HCT116 (cell line): ENCODE results near the gene SEC14L1. TPM values are rescaled to one million over a fixed set of nuclear protein-coding genes. Genes with fewer than 3 reads are reported as not detected.

Source experiments
- ATAC-seq: fragments of 200-7000 bp; cut with Tn5 transposase; 2 replicates; pipeline ENCODE4 v1.9.1; 2020; ENCODE audit warnings: mild to moderate bottlenecking, moderate library complexity
- BruUV-seq: library from RNA; stranded (reverse); fragments of 400-500 nt; replicated peaks from 2 replicates; lab custom pipeline; 2021; lab: Mats Ljungman, UMichigan
- CTCF ChIA-PET: fragments of 300-600 bp; sonication (Branson Sonifier 250); formaldehyde crosslinking; loops from one replicate; lab custom pipeline; 2021; ENCODE audit warnings: antibody characterized with exemption; lab: Charles Lee
- POLR2A ChIA-PET: fragments of 300-600, 350-600 bp; sonication (Branson Sonifier 250); formaldehyde crosslinking; loops from one replicate; lab custom pipeline; 2021; ENCODE audit warnings: antibody characterized with exemption; lab: Charles Lee
- RAD21 ChIA-PET, 2 experiments: fragments of 300-600 bp; sonication (Branson Sonifier 250); formaldehyde crosslinking; loops; one replicate each; lab custom pipeline; 2023; ENCODE audit warnings: low total read pairs in 2 of 2; ENCODE audit not compliant: uncharacterized antibody in 2 of 2, unreplicated experiment in 2 of 2, low non-redundant PET in 1 of 2; lab: Charles Lee
- DNase-seq: peaks from one replicate; pipeline ENCODE4 v3.0.0-alpha.2; 2010; ENCODE audit warnings: low read depth, low spot score
- H2AFZ ChIP-seq: fragments of 200-600 bp; shearing (Covaris generic), sonication (generic); 2 replicates; pipeline ENCODE4 v1.6.1; 2017; ENCODE audit warnings: low read depth, mixed run types, mixed read lengths, antibody characterized with exemption, low read length; ENCODE audit not compliant: poor library complexity, severe bottlenecking
- H3K27ac ChIP-seq: 2 replicates; pipeline ENCODE4 v1.5.1; 2012; ENCODE audit warnings: low read depth, low read length
- H3K27me3 ChIP-seq: fragments of 200-600 bp; sonication (generic); 2 replicates; pipeline ENCODE4 v1.6.1; 2016; ENCODE audit warnings: mixed run types, low read length, mixed read lengths; ENCODE audit not compliant: insufficient read depth
- H3K36me3 ChIP-seq, 2 experiments: fragments of 200-500 bp in 1 of 2; fragments of 200-600 bp in 1 of 2; sonication (Bioruptor generic) in 1 of 2; sonication (generic) in 1 of 2; 2 replicates each; pipeline versions ENCODE4 v1.5.1 to v1.6.1; 2014 to 2016; ENCODE audit warnings: low read length in 2 of 2, inconsistent platforms in 1 of 2, mixed read lengths in 1 of 2, mixed run types in 1 of 2; ENCODE audit not compliant: insufficient read depth in 2 of 2, control insufficient read depth in 1 of 2
- H3K4me1 ChIP-seq, 2 experiments: fragments of 200-600 bp in 1 of 2; sonication (generic) in 1 of 2; 2 replicates each; pipeline versions ENCODE4 v1.5.1 to v1.6.1; 2012 to 2017; ENCODE audit warnings: low read length in 2 of 2, inconsistent platforms in 1 of 2, mild to moderate bottlenecking in 1 of 2, mixed read lengths in 1 of 2, mixed run types in 1 of 2, moderate library complexity in 1 of 2; ENCODE audit not compliant: insufficient read depth in 2 of 2, control insufficient read depth in 1 of 2
- H3K4me2 ChIP-seq: fragments of 200-600 bp; sonication (generic); 2 replicates; pipeline ENCODE4 v1.6.1; 2017; ENCODE audit warnings: mixed run types, low read length, mixed read lengths
- H3K4me3 ChIP-seq, 2 experiments: fragments of 200-600 bp in 1 of 2; sonication (generic) in 1 of 2; replicated peaks in 1 of 2; 2 replicates each; pipeline ENCODE4 v1.5.1; 2011 to 2016; ENCODE audit warnings: low read length in 2 of 2, control low read depth in 1 of 2, low read depth in 1 of 2, mild to moderate bottlenecking in 1 of 2, mixed read lengths in 1 of 2, mixed run types in 1 of 2
- H3K79me2 ChIP-seq: fragments of 200-600 bp; sonication (generic); 2 replicates; pipeline ENCODE4 v1.6.1; 2017; ENCODE audit warnings: mild to moderate bottlenecking, mixed run types, low read length, moderate library complexity, mixed read lengths; ENCODE audit not compliant: insufficient read depth
- H3K9ac ChIP-seq: fragments of 200-600 bp; sonication (generic); 2 replicates; pipeline ENCODE4 v1.6.1; 2016; ENCODE audit warnings: low read length, mixed read lengths
- H3K9me2 ChIP-seq: fragments of 200-600 bp; sonication (generic), shearing (Covaris generic); 2 replicates; pipeline ENCODE4 v1.6.1; 2017; ENCODE audit warnings: mixed run types, mild to moderate bottlenecking, moderate library complexity; ENCODE audit not compliant: insufficient read depth
- H3K9me3 ChIP-seq, 2 experiments: fragments of 200-500 bp in 1 of 2; fragments of 200-600 bp in 1 of 2; sonication (Bioruptor generic) in 1 of 2; sonication (generic) in 1 of 2; 2 replicates each; pipeline ENCODE4 v1.6.1; 2014 to 2017; ENCODE audit warnings: low read length in 2 of 2, mixed read lengths in 2 of 2, inconsistent platforms in 1 of 2, low read depth in 1 of 2, mild to moderate bottlenecking in 1 of 2, mixed run types in 1 of 2, moderate library complexity in 1 of 2; ENCODE audit not compliant: control insufficient read depth in 1 of 2, insufficient read depth in 1 of 2
- H4K20me1 ChIP-seq: fragments of 200-600 bp; sonication (generic), shearing (Covaris generic); 2 replicates; pipeline ENCODE4 v1.6.1; 2017; ENCODE audit warnings: mixed run types, mild to moderate bottlenecking, moderate library complexity; ENCODE audit not compliant: insufficient read depth
- CBX3 ChIP-seq: IDR thresholded peaks from 2 replicates; pipeline ENCODE4 v1.6.1; 2012; ENCODE audit warnings: low read depth
- CEBPB ChIP-seq: IDR thresholded peaks from 2 replicates; pipeline ENCODE4 v1.6.1; 2012; ENCODE audit warnings: low read depth
- CTCF ChIP-seq, 3 experiments: fragments of 200-600 bp in 1 of 3; sonication (generic) in 1 of 3; IDR thresholded peaks in 2 of 3; conservative IDR thresholded peaks in 1 of 3; 2 replicates each; pipeline ENCODE4 v1.5.1; 2012 to 2017; ENCODE audit warnings: low read depth in 2 of 3, low read length in 2 of 3, antibody characterized with exemption in 1 of 3, borderline replicate concordance in 1 of 3, control low read depth in 1 of 3, mild to moderate bottlenecking in 1 of 3, mixed read lengths in 1 of 3, mixed run types in 1 of 3, moderate library complexity in 1 of 3; ENCODE audit not compliant: insufficient read depth in 1 of 3
- ELF1 ChIP-seq: IDR thresholded peaks from 2 replicates; pipeline ENCODE4 v1.6.1; 2012; ENCODE audit warnings: low read depth, borderline replicate concordance
- EZH2 ChIP-seq: fragments of 200-600 bp; sonication (generic); IDR thresholded peaks from 2 replicates; pipeline ENCODE4 v1.6.1; 2017; ENCODE audit warnings: antibody characterized with exemption, mixed run types
- EZH2phosphoT487 ChIP-seq: fragments of 200-600 bp; IDR thresholded peaks from 2 replicates; pipeline ENCODE4 v1.6.1; 2018; ENCODE audit warnings: antibody characterized with exemption, borderline replicate concordance
- FOSL1 ChIP-seq: IDR thresholded peaks from 2 replicates; pipeline ENCODE4 v1.6.1; 2012; ENCODE audit warnings: low read depth
- JUND ChIP-seq: IDR thresholded peaks from 2 replicates; pipeline ENCODE4 v1.6.1; 2012
- POLR2A ChIP-seq: IDR thresholded peaks from 2 replicates; pipeline ENCODE4 v1.7.0; 2011; ENCODE audit warnings: borderline replicate concordance; ENCODE audit not compliant: insufficient read depth, insufficient read length; ENCODE audit errors: extremely low read depth
- POLR2AphosphoS5 ChIP-seq: IDR thresholded peaks from 2 replicates; pipeline ENCODE4 v1.6.1; 2011; ENCODE audit warnings: mild to moderate bottlenecking, low read depth, low read length, moderate library complexity
- RAD21 ChIP-seq: IDR thresholded peaks from 2 replicates; pipeline ENCODE4 v1.6.1; 2012; ENCODE audit warnings: low read depth, mild to moderate bottlenecking
- SP1 ChIP-seq: IDR thresholded peaks from 2 replicates; pipeline ENCODE4 v1.6.1; 2012; ENCODE audit warnings: low read depth
- SRF ChIP-seq: IDR thresholded peaks from 2 replicates; pipeline ENCODE4 v1.6.1; 2012; ENCODE audit warnings: low read depth
- TCF7L2 ChIP-seq: IDR thresholded peaks from 2 replicates; pipeline ENCODE4 v1.7.0; 2011; ENCODE audit warnings: borderline replicate concordance, inconsistent platforms; ENCODE audit not compliant: insufficient read depth, insufficient read length; ENCODE audit errors: extremely low read depth
- ZBTB33 ChIP-seq: IDR thresholded peaks from 2 replicates; pipeline ENCODE4 v1.6.1; 2011; ENCODE audit warnings: mild to moderate bottlenecking, low read length, moderate library complexity; ENCODE audit not compliant: insufficient replicate concordance; ENCODE audit errors: extremely low read depth
- ZFX ChIP-seq: fragments of 450-650 bp; IDR thresholded peaks from 2 replicates; pipeline ENCODE4 v1.6.1; 2017
- ZNF274 ChIP-seq: fragments of 200-500 bp; sonication (Bioruptor generic); IDR thresholded peaks from 2 replicates; pipeline ENCODE4 v1.6.1; 2014; ENCODE audit warnings: mild to moderate bottlenecking, low read depth, low read length, inconsistent platforms
- intact Hi-C: fragments of 100-400 bp; cut with micrococcal nuclease; formaldehyde crosslinking; loops from 2 replicates; pipeline ENCODE4 v1.10.0; 2022
- total RNA-seq: library from RNA; stranded (reverse); gene quantifications from one replicate; pipeline ENCODE4 v1.2.1, GENCODE V29; 2021; ENCODE audit not compliant: unreplicated experiment
- TF ChIP-seq, protein P1 (sequence below): IDR thresholded peaks from 2 replicates; pipeline ENCODE4 v1.6.1; 2012

SEC14L1 gene
- total RNA-seq, 1 experiment from 2014 or later: 59.7 TPM

GRCh38 chr17:77146882-77147281, 6.1 kb downstream of the SEC14L1 start:
- BruUV-seq: no TSS peak
- TF ChIP-seq ZNF274 (no peak), ZFX (no peak), FOSL1 (no peak), ELF1 (no peak), POLR2A (no peak)
- intact Hi-C loops: no loop called here
- no peaks in the 10 kb centered on the region for H3K27me3 ChIP-seq
- POLR2A ChIA-PET: no interaction called here
- H3K79me2 ChIP-seq: peaks cover 43% of the 10 kb centered on the region
- no peak overlapping the region for H2AFZ ChIP-seq
- H3K9ac ChIP-seq: no peak overlapping the region
- no peak overlapping the region for H3K27ac ChIP-seq
- no peaks in the 10 kb centered on the region for H3K9me2 ChIP-seq
- H3K4me2 ChIP-seq: no peak overlapping the region
- H3K9me3 ChIP-seq: no peaks in the 10 kb centered on the region
- H3K4me1 ChIP-seq: peaks cover 7 to 19% of the 10 kb centered on the region in 2 experiments
- RAD21 ChIA-PET: no interaction called here
- DNase-seq: no peak
- no peak for ATAC-seq
- CTCF ChIA-PET: no interaction called here
- H3K36me3 ChIP-seq: peaks cover 8 to 19% of the 10 kb centered on the region in 2 experiments; a peak in 3 of 4 replicates
- H3K4me3 ChIP-seq: no peak overlapping the region
- no peaks in the 10 kb centered on the region for H4K20me1 ChIP-seq

DNA sequence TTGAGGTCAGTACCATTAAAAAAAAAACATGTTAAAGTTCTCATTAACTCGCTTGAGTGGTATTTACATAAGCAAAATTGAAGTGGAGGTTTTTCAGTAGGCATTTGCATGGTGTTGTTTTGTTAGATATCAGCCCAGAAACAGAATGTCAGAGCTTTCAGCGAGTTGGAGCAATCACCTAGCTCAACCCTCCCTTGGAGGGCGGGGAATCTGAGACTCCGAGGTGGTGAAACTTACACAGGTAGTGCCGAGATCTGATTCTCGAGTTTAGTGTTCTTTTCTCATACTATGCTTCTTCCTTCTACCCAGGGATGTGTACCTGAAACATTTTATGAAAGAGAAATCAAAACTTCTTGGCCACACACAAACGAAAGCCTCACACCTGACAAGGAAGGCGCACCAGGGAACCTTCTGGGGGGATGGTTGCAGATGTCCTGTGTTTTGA, 6.6 kb downstream of the SEC14L1 start:
- Histone ChIP-seq H3K9ac (no peak overlapping the region), H3K9me2 (no peaks in the 10 kb centered on the region)
- DNase-seq: no peak
- TF ChIP-seq ELF1: no peak
- TF ChIP-seq EZH2: no peak
- TF ChIP-seq, protein P1, sequence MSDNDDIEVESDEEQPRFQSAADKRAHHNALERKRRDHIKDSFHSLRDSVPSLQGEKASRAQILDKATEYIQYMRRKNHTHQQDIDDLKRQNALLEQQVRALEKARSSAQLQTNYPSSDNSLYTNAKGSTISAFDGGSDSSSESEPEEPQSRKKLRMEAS: no peak
- no peak for TF ChIP-seq TCF7L2
- no peak for TF ChIP-seq SP1
- TF ChIP-seq SRF: no peak
- no peak for TF ChIP-seq ZFX
- no peak for TF ChIP-seq JUND
- no peak for TF ChIP-seq CBX3
- no peak for TF ChIP-seq CTCF (IDR thresholded peaks at IDR 0.05 in 2 of 3, conservative IDR thresholded peaks at IDR 0.05 in 1 of 3; ENCODE audit: borderline replicate concordance in 1 of 3, insufficient read depth in 1 of 3, low read depth in 2 of 3, low read length in 2 of 3)
- no peak for TF ChIP-seq POLR2AphosphoS5
- TF ChIP-seq CEBPB: no peak
- no peak for TF ChIP-seq RAD21
- TF ChIP-seq EZH2phosphoT487: no peak
- TF ChIP-seq ZBTB33: no peak
- TF ChIP-seq, all 23 proteins: peak for 0
- POLR2A ChIA-PET: no interaction called here
- no peak overlapping the region for H3K4me3 ChIP-seq
- H3K4me2 ChIP-seq: no peak overlapping the region
- no peaks in the 10 kb centered on the region for H4K20me1 ChIP-seq
- no peak for ATAC-seq
- intact Hi-C loops: no loop called here
- BruUV-seq: no TSS peak
- no peak overlapping the region for H2AFZ ChIP-seq
- peaks cover 39% of the 10 kb centered on the region for H3K79me2 ChIP-seq
- CTCF ChIA-PET: no interaction called here
- H3K27me3 ChIP-seq: no peaks in the 10 kb centered on the region
- H3K9me3 ChIP-seq: no peaks in the 10 kb centered on the region
- no peak overlapping the region for H3K27ac ChIP-seq
- peaks cover 8 to 19% of the 10 kb centered on the region in 2 experiments; a peak in 3 of 4 replicates for H3K36me3 ChIP-seq
- RAD21 ChIA-PET: no interaction called here
- peaks cover 4 to 14% of the 10 kb centered on the region in 2 experiments for H3K4me1 ChIP-seq
